MM.1S (cell line): ENCODE measurements around the gene GP5.

Experiments used
- DNase-seq: peaks from one replicate; pipeline ENCODE4 v3.0.0-alpha.2; 2015
- H2AFZ ChIP-seq: fragments of 300-600 bp; sonication (generic); 2 replicates; pipeline ENCODE4 v1.6.0; 2016; ENCODE audit warnings: antibody characterized with exemption, low read length
- H3F3A ChIP-seq: fragments of 300-600 bp; sonication (generic); 2 replicates; pipeline ENCODE4 v1.6.1; 2016; ENCODE audit warnings: mild to moderate bottlenecking, antibody characterized with exemption, low read length, moderate library complexity, mixed read lengths; ENCODE audit not compliant: insufficient read depth
- H3K27ac ChIP-seq: fragments of 300-600 bp; sonication (generic); 2 replicates; pipeline ENCODE4 v1.5.1; 2016; ENCODE audit warnings: mild to moderate bottlenecking, low read length
- H3K27me3 ChIP-seq: fragments of 300-600 bp; sonication (generic); replicated peaks from 2 replicates; pipeline ENCODE4 v1.6.0; 2016; ENCODE audit warnings: low read length; ENCODE audit not compliant: insufficient read depth
- H3K36me3 ChIP-seq: fragments of 300-600 bp; sonication (generic); replicated peaks from 2 replicates; pipeline ENCODE4 v1.6.1; 2016; ENCODE audit warnings: mild to moderate bottlenecking, low read length, mixed read lengths; ENCODE audit not compliant: insufficient read depth
- H3K4me1 ChIP-seq: fragments of 300-600 bp; sonication (generic); 2 replicates; pipeline ENCODE4 v1.6.1; 2016; ENCODE audit warnings: low read length, mixed read lengths
- H3K4me2 ChIP-seq: fragments of 300-600 bp; sonication (generic); 2 replicates; pipeline ENCODE4 v1.6.0; 2016; ENCODE audit warnings: low read depth, low read length
- H3K4me3 ChIP-seq: fragments of 300-600 bp; sonication (generic); 2 replicates; pipeline ENCODE4 v1.5.1; 2016; ENCODE audit warnings: low read length, mixed read lengths
- H3K79me2 ChIP-seq: fragments of 300-600 bp; sonication (generic); 2 replicates; pipeline ENCODE4 v1.6.1; 2016; ENCODE audit warnings: mixed run types, low read length, mixed read lengths
- H3K9ac ChIP-seq: fragments of 300-600 bp; sonication (generic); 2 replicates; pipeline ENCODE4 v1.6.1; 2016; ENCODE audit warnings: low read length, mixed read lengths
- H3K9me2 ChIP-seq: fragments of 300-600 bp; sonication (generic); replicated peaks from 2 replicates; pipeline ENCODE4 v1.6.1; 2016; ENCODE audit warnings: mild to moderate bottlenecking, low read length, mixed read lengths; ENCODE audit not compliant: insufficient read depth
- H3K9me3 ChIP-seq: fragments of 300-600 bp; sonication (generic); replicated peaks from 2 replicates; pipeline ENCODE4 v1.6.1; 2016; ENCODE audit warnings: mild to moderate bottlenecking, low read length, mixed read lengths; ENCODE audit not compliant: insufficient read depth
- H4K20me1 ChIP-seq: fragments of 300-600 bp; sonication (generic); 2 replicates; pipeline ENCODE4 v1.6.1; 2016; ENCODE audit warnings: mild to moderate bottlenecking, low read length, moderate library complexity, mixed read lengths; ENCODE audit not compliant: insufficient read depth
- CTCF ChIP-seq: fragments of 300-600 bp; sonication (generic); IDR thresholded peaks from 2 replicates; pipeline ENCODE4 v1.5.1; 2016; ENCODE audit warnings: antibody characterized with exemption, low read length, mixed read lengths
- EZH2 ChIP-seq: fragments of 300-600 bp; sonication (generic); optimal IDR thresholded peaks from 2 replicates; pipeline ENCODE3; 2017; ENCODE audit warnings: low read depth, mild to moderate bottlenecking, antibody characterized with exemption, low read length, mixed read lengths
- EZH2phosphoT487 ChIP-seq: fragments of 300-600 bp; sonication (generic); IDR thresholded peaks from 2 replicates; pipeline ENCODE4 v1.6.1; 2018; ENCODE audit warnings: antibody characterized with exemption, low read length

The GP5 gene

GRCh38 chr3:194439881-194440550, 41.0 kb upstream of the GP5 start:
- no peak overlapping the region for H2AFZ ChIP-seq
- H3K9me3 ChIP-seq: no peaks in the 10 kb centered on the region
- H3K27me3 ChIP-seq: no peaks in the 10 kb centered on the region
- H3K4me3 ChIP-seq: no peak overlapping the region
- H3K9me2 ChIP-seq: no peaks in the 10 kb centered on the region
- no peak overlapping the region for H3K9ac ChIP-seq
- no peaks in the 10 kb centered on the region for H3F3A ChIP-seq
- no peaks in the 10 kb centered on the region for H3K4me1 ChIP-seq
- no peak overlapping the region for H3K4me2 ChIP-seq
- H3K36me3 ChIP-seq: peaks cover 8% of the 10 kb centered on the region; the same call in 1 of the 2 replicates
- TF ChIP-seq EZH2phosphoT487 (no peak), EZH2 (no peak), CTCF (no peak)
- H3K79me2 ChIP-seq: no peaks in the 10 kb centered on the region
- no peak overlapping the region for H3K27ac ChIP-seq
- H4K20me1 ChIP-seq: no peaks in the 10 kb centered on the region
- DNase-seq: no peak

- Histone ChIP-seq H3K4me2 (no peak overlapping the region), H3K9ac (no peak overlapping the region), H3K9me2 (no peaks in the 10 kb centered on the region), H3K4me3 (no peak overlapping the region), H4K20me1 (no peaks in the 10 kb centered on the region), H2AFZ (no peak overlapping the region), H3K79me2 (no peaks in the 10 kb centered on the region), H3K4me1 (no peaks in the 10 kb centered on the region), H3F3A (no peaks in the 10 kb centered on the region), H3K27me3 (no peaks in the 10 kb centered on the region), H3K36me3 (peaks cover 16% of the 10 kb centered on the region; the same call in 1 of the 2 replicates), H3K27ac (no peak overlapping the region), H3K9me3 (no peaks in the 10 kb centered on the region)
- TF ChIP-seq EZH2phosphoT487 (no peak), EZH2 (no peak), CTCF (no peak)
- DNase-seq: no peak
Observed at GRCh38 chr3:194434503-194434902, 35.4 kb upstream of the GP5 start.

- DNase-seq: no peak
- H3K27ac ChIP-seq: no peak overlapping the region
- H4K20me1 ChIP-seq: no peaks in the 10 kb centered on the region
- no peaks in the 10 kb centered on the region for H3K9me2 ChIP-seq
- TF ChIP-seq EZH2phosphoT487: no peak
- no peak for TF ChIP-seq EZH2
- TF ChIP-seq CTCF: no peak
- H3K27me3 ChIP-seq: no peaks in the 10 kb centered on the region
- H3K9ac ChIP-seq: no peak overlapping the region
- no peak overlapping the region for H2AFZ ChIP-seq
- H3F3A ChIP-seq: no peaks in the 10 kb centered on the region
- no peaks in the 10 kb centered on the region for H3K4me1 ChIP-seq
- no peaks in the 10 kb centered on the region for H3K79me2 ChIP-seq
- H3K9me3 ChIP-seq: no peaks in the 10 kb centered on the region
- peaks cover 14% of the 10 kb centered on the region; the same call in 1 of the 2 replicates for H3K36me3 ChIP-seq
- no peak overlapping the region for H3K4me2 ChIP-seq
- no peak overlapping the region for H3K4me3 ChIP-seq
Observed at GRCh38 chr3:194431554-194431953, 32.5 kb upstream of the GP5 start.
